ENCODE data around the gene AK8.

The AK8 gene

GRCh38 chr9:132853482-132853881 lies 24.6 kb downstream of the AK8 start:
- POLR2A ChIA-PET: no interaction called here
- TF ChIP-seq ZNF384 (IDR thresholded peaks at IDR 0.05) (no peak), TARDBP (IDR thresholded peaks at IDR 0.05) (no peak), LEF1 (IDR thresholded peaks at IDR 0.05; ENCODE audit: borderline replicate concordance) (no peak), SUZ12 (IDR thresholded peaks at IDR 0.05) (no peak), PKNOX1 (IDR thresholded peaks at IDR 0.05) (no peak), HDGF (IDR thresholded peaks at IDR 0.05; ENCODE audit: borderline replicate concordance) (no peak), FOXA1 (IDR thresholded peaks at IDR 0.05) (no peak), ARNT (IDR thresholded peaks at IDR 0.05) (no peak), CTBP1 (IDR thresholded peaks at IDR 0.05; ENCODE audit: borderline replicate concordance) (no peak)
- CTCF ChIA-PET: interaction anchor here (0.7 kb wide), 1 partner anchor 21 kb away, joined by 3 read pairs; no protein-coding TSS in a partner anchor
- DNase-seq (ENCODE audit: extremely low spot score): no peak

GRCh38 chr9:132849185-132849706 lies 28.8 kb downstream of the AK8 start:
- no peak for TF ChIP-seq FOXK2 (IDR thresholded peaks at IDR 0.05)
- no peak for DNase-seq (ENCODE audit: extremely low spot score)
- POLR2A ChIA-PET: interaction anchor here (1.5 kb wide), 1 partner anchor 11 kb away, joined by 3 read pairs; no protein-coding TSS in a partner anchor
- CTCF ChIA-PET: interaction anchor here (0.6 kb wide), 1 partner anchor 22 kb away, joined by 3 read pairs; no protein-coding TSS in a partner anchor

- POLR2A ChIA-PET: no interaction called here
- no peak for TF ChIP-seq ARNT (IDR thresholded peaks at IDR 0.05)
- TF ChIP-seq FOXA1 (IDR thresholded peaks at IDR 0.05): no peak
- TF ChIP-seq NFRKB (IDR thresholded peaks at IDR 0.05): no peak
- no peak for TF ChIP-seq SUZ12 (IDR thresholded peaks at IDR 0.05)
- no peak for TF ChIP-seq ELF4 (IDR thresholded peaks at IDR 0.05)
- no peak for TF ChIP-seq PKNOX1 (IDR thresholded peaks at IDR 0.05)
- no peak for TF ChIP-seq BHLHE40 (IDR thresholded peaks at IDR 0.05; ENCODE audit: borderline replicate concordance)
- no peak for TF ChIP-seq TARDBP (IDR thresholded peaks at IDR 0.05)
- no peak for TF ChIP-seq FOXK2 (IDR thresholded peaks at IDR 0.05)
- TF ChIP-seq LEF1 (IDR thresholded peaks at IDR 0.05; ENCODE audit: borderline replicate concordance): no peak
- TF ChIP-seq CTBP1 (IDR thresholded peaks at IDR 0.05; ENCODE audit: borderline replicate concordance): no peak
- CTCF ChIA-PET: no interaction called here
- DNase-seq (ENCODE audit: extremely low spot score): no peak
These were observed 31.1 kb downstream of the AK8 start for GRCh38 chr9:132846918-132847515.

GRCh38 chr9:132846109-132846917 lies 31.8 kb downstream of the AK8 start:
- ChIA-PET CTCF (interaction anchor here (0.6 kb wide), 1 partner anchor 19 kb away, joined by 4 read pairs; no protein-coding TSS in a partner anchor), POLR2A (no interaction called here)
- no peak for DNase-seq (ENCODE audit: extremely low spot score)
- TF ChIP-seq BHLHE40 (IDR thresholded peaks at IDR 0.05; ENCODE audit: borderline replicate concordance): no peak
- no peak for TF ChIP-seq SUZ12 (IDR thresholded peaks at IDR 0.05)
- no peak for TF ChIP-seq TARDBP (IDR thresholded peaks at IDR 0.05)
- no peak for TF ChIP-seq CTBP1 (IDR thresholded peaks at IDR 0.05; ENCODE audit: borderline replicate concordance)
- no peak for TF ChIP-seq NFRKB (IDR thresholded peaks at IDR 0.05)
- TF ChIP-seq PKNOX1 (IDR thresholded peaks at IDR 0.05): no peak
- no peak for TF ChIP-seq FOXM1 (IDR thresholded peaks at IDR 0.05; ENCODE audit: borderline replicate concordance)
- no peak for TF ChIP-seq ARNT (IDR thresholded peaks at IDR 0.05)
- no peak for TF ChIP-seq FOXK2 (IDR thresholded peaks at IDR 0.05)
- TF ChIP-seq SP1 (IDR thresholded peaks at IDR 0.05): no peak
- TF ChIP-seq HDGF (IDR thresholded peaks at IDR 0.05; ENCODE audit: borderline replicate concordance): no peak
- no peak for TF ChIP-seq FOXA1 (IDR thresholded peaks at IDR 0.05)
- TF ChIP-seq LEF1 (IDR thresholded peaks at IDR 0.05; ENCODE audit: borderline replicate concordance): no peak
- no peak for TF ChIP-seq L3MBTL2 (conservative IDR thresholded peaks at IDR 0.05)
- TF ChIP-seq ELF4 (IDR thresholded peaks at IDR 0.05): no peak
- no peak for TF ChIP-seq ZNF384 (IDR thresholded peaks at IDR 0.05)

- POLR2A ChIA-PET: no interaction called here
- CTCF ChIA-PET: no interaction called here
- TF ChIP-seq HDGF (IDR thresholded peaks at IDR 0.05; ENCODE audit: borderline replicate concordance) (no peak), NFRKB (IDR thresholded peaks at IDR 0.05) (no peak), CTBP1 (IDR thresholded peaks at IDR 0.05; ENCODE audit: borderline replicate concordance) (no peak), LEF1 (IDR thresholded peaks at IDR 0.05; ENCODE audit: borderline replicate concordance) (no peak), FOXM1 (IDR thresholded peaks at IDR 0.05; ENCODE audit: borderline replicate concordance) (no peak), FOXK2 (IDR thresholded peaks at IDR 0.05) (no peak), BHLHE40 (IDR thresholded peaks at IDR 0.05; ENCODE audit: borderline replicate concordance) (no peak), L3MBTL2 (conservative IDR thresholded peaks at IDR 0.05) (no peak), PKNOX1 (IDR thresholded peaks at IDR 0.05) (no peak), TARDBP (IDR thresholded peaks at IDR 0.05) (no peak), FOXA1 (IDR thresholded peaks at IDR 0.05) (no peak), ARNT (IDR thresholded peaks at IDR 0.05) (no peak), SUZ12 (IDR thresholded peaks at IDR 0.05) (no peak), ZNF384 (IDR thresholded peaks at IDR 0.05) (no peak), ELF4 (IDR thresholded peaks at IDR 0.05) (no peak), SP1 (IDR thresholded peaks at IDR 0.05) (no peak)
- DNase-seq (ENCODE audit: extremely low spot score): no peak
These were observed 35.7 kb downstream of the AK8 start for GRCh38 chr9:132842124-132843044.
